Epidermal melanocyte (primary cell): ENCODE measurements around the gene PPP6R3.

Source experiments
- DNase-seq: peaks from one replicate; pipeline ENCODE4 v3.0.0; 2011; ENCODE audit warnings: low spot score; ENCODE audit not compliant: insufficient read length

Gene PPP6R3

GRCh38 chr11:68650801-68651200, 190.2 kb downstream of the PPP6R3 start:
- DNase-seq = no peak

GRCh38 chr11:68651208-68651984, 190.8 kb downstream of the PPP6R3 start:
- no peak for DNase-seq

GRCh38 chr11:68651985-68652682, 191.6 kb downstream of the PPP6R3 start:
- DNase-seq = no peak

- DNase-seq = no peak
These were observed 192.2 kb downstream of the PPP6R3 start for GRCh38 chr11:68652683-68653156.

GRCh38 chr11:68653486-68654430, 193.2 kb downstream of the PPP6R3 start:
- no peak for DNase-seq

GRCh38 chr11:68654978-68655377, 194.4 kb downstream of the PPP6R3 start:
- DNase-seq = no peak

- no peak for DNase-seq
These were observed 194.9 kb downstream of the PPP6R3 start for GRCh38 chr11:68655406-68655805.

GRCh38 chr11:68655806-68656205, 195.3 kb downstream of the PPP6R3 start:
- DNase-seq = no peak

GRCh38 chr11:68657021-68657780, 196.6 kb downstream of the PPP6R3 start:
- no peak for DNase-seq

- DNase-seq = no peak
These were observed 197.5 kb downstream of the PPP6R3 start for GRCh38 chr11:68658097-68658496.

GRCh38 chr11:68658661-68659060, 198.1 kb downstream of the PPP6R3 start:
- DNase-seq = no peak

- DNase-seq = peak; percentile 82
These were observed 198.8 kb downstream of the PPP6R3 start for GRCh38 chr11:68659158-68659921.

- DNase-seq = no peak
These were observed 199.7 kb downstream of the PPP6R3 start for GRCh38 chr11:68660066-68660810.

- DNase-seq = no peak
These were observed 200.5 kb downstream of the PPP6R3 start for GRCh38 chr11:68661014-68661413.

- DNase-seq = no peak
These were observed 201.4 kb downstream of the PPP6R3 start for GRCh38 chr11:68661697-68662603.

- no peak for DNase-seq
These were observed 203.0 kb downstream of the PPP6R3 start for GRCh38 chr11:68663482-68664010.

GRCh38 chr11:68664141-68664540, 203.6 kb downstream of the PPP6R3 start:
- DNase-seq = no peak

GRCh38 chr11:68664906-68665305, 204.4 kb downstream of the PPP6R3 start:
- no peak for DNase-seq
